K562 (cell line): ENCODE measurements around the gene EIF2AK3. TPM values are rescaled to one million over a fixed set of nuclear protein-coding genes. Genes with fewer than 3 reads are reported as not detected.
A peak's percentile ranks its signal among the peaks of the same experiment; 100 is the strongest.

ENCODE experiments used
- ARHGAP35 ChIP-seq: fragments of 450-650 bp; IDR thresholded peaks from 2 replicates; pipeline ENCODE4 v1.6.1; 2018; ENCODE audit not compliant: partially characterized antibody
- CBX2 ChIP-seq: fragments of 200-600 bp; sonication (generic); IDR thresholded peaks from one replicate; pipeline ENCODE4 v1.6.1; 2012; ENCODE audit warnings: mild to moderate bottlenecking, low read length, inconsistent platforms; ENCODE audit not compliant: insufficient read depth, poor library complexity, severe bottlenecking
- EZH2 ChIP-seq: IDR thresholded peaks from 2 replicates; pipeline ENCODE4 v1.6.1; 2012; ENCODE audit warnings: low read depth, mild to moderate bottlenecking, inconsistent platforms, low read length, borderline replicate concordance
- FOXK1 ChIP-seq: sonication (generic); formaldehyde crosslinking; IDR thresholded peaks from 2 replicates; pipeline ENCODE4 v1.8.0; 2022; ENCODE audit warnings: missing genetic modification reagents, mild to moderate bottlenecking, borderline replicate concordance
- FOXK2 ChIP-seq, 2 experiments: fragments of 450-650 bp; IDR thresholded peaks in 1 of 2; conservative IDR thresholded peaks in 1 of 2; 2 replicates each; pipeline ENCODE4 v1.6.1; 2016; ENCODE audit warnings: low read depth in 2 of 2, mild to moderate bottlenecking in 1 of 2
- IFI16 ChIP-seq: fragments of 250-450 bp; sonication (Bioruptor Pico); IDR thresholded peaks from 2 replicates; pipeline ENCODE4 v2.1.2; 2022; ENCODE audit warnings: mild to moderate bottlenecking, inconsistent platforms
- LEF1 ChIP-seq: fragments of 450-650 bp; IDR thresholded peaks from 2 replicates; pipeline ENCODE4 v1.6.1; 2016; ENCODE audit warnings: mild to moderate bottlenecking
- PRDM10 ChIP-seq: fragments of 450-650 bp; IDR thresholded peaks from 2 replicates; pipeline ENCODE4 v1.6.1; 2018; ENCODE audit not compliant: partially characterized antibody
- RBM14 ChIP-seq: fragments of 200-400 bp; formaldehyde crosslinking; IDR thresholded peaks from 2 replicates; pipeline ENCODE4 v1.6.1; 2018; ENCODE audit warnings: low read depth, mild to moderate bottlenecking, low read length, moderate library complexity, borderline replicate concordance; ENCODE audit not compliant: insufficient read depth
- RFX7 ChIP-seq: fragments of 250-450 bp; sonication (Bioruptor Pico); IDR thresholded peaks from 2 replicates; pipeline ENCODE4 v1.5.1; 2021; ENCODE audit warnings: mild to moderate bottlenecking
- SIN3A ChIP-seq, 2 experiments: fragments of 150-350 bp in 1 of 2; IDR thresholded peaks; 2 replicates each; pipeline ENCODE4 v1.6.1; 2011 to 2016; ENCODE audit warnings: borderline replicate concordance in 2 of 2, low read depth in 2 of 2, low read length in 2 of 2, mild to moderate bottlenecking in 2 of 2, moderate library complexity in 2 of 2; ENCODE audit not compliant: control insufficient read depth in 1 of 2
- ZFP30 ChIP-seq: fragments of 250-450 bp; sonication (Bioruptor Pico); IDR thresholded peaks from 2 replicates; pipeline ENCODE4 v1.8.0; 2022; ENCODE audit warnings: moderate library complexity, mild to moderate bottlenecking, inconsistent platforms, borderline replicate concordance
- ZNF23 ChIP-seq: fragments of 250-450 bp; sonication (Bioruptor Pico); IDR thresholded peaks from 2 replicates; pipeline ENCODE4 v1.4.0; 2020; ENCODE audit warnings: mild to moderate bottlenecking
- ZNF785 ChIP-seq: fragments of 250-450 bp; sonication (Bioruptor Pico); IDR thresholded peaks from 2 replicates; pipeline ENCODE4 v1.4.0; 2020; ENCODE audit warnings: mild to moderate bottlenecking
- polyA plus RNA-seq, 8 experiments: library from polyadenylated mRNA; depleted of rRNA in 4 of 8; stranded (reverse) in 5 of 8; unstranded in 3 of 8; fragments of >200 nt; fragmentation: Nextera tagmentation in 2 of 8; fragmentation: Illumina TruSeq in 1 of 8; extraction: Ambion mirVana in 2 of 8; extraction: Trizol in 1 of 8; gene quantifications; 2 replicates each; pipeline versions ENCODE4 v1.2.1 to v1.2.3, GENCODE V29; 2011 to 2014; ENCODE audit warnings: inconsistent platforms in 1 of 8, missing spikeins in 1 of 8
- total RNA-seq, 7 experiments: library from RNA; depleted of rRNA in 6 of 7; stranded (reverse); fragments of >200 nt in 6 of 7; fragmentation: Illumina TruSeq in 2 of 7; extraction: Trizol in 2 of 7; gene quantifications; 2 replicates each; pipeline versions ENCODE4 v1.2.1 to v1.2.3, GENCODE V29; 2011 to 2021; ENCODE audit warnings: low replicate concordance in 1 of 7
- TF ChIP-seq, protein P1 (sequence below): sonication (generic); formaldehyde crosslinking; IDR thresholded peaks from 2 replicates; pipeline ENCODE4 v1.8.0; 2022; ENCODE audit warnings: missing genetic modification reagents, mild to moderate bottlenecking, borderline replicate concordance
- TF ChIP-seq, protein P2 (sequence below), 3 experiments: fragments of 200-800 bp in 1 of 3; sonication (Bioruptor generic) in 1 of 3; sonication (generic) in 1 of 3; formaldehyde crosslinking in 1 of 3; IDR thresholded peaks; 2 replicates each; pipeline versions ENCODE4 v1.6.1 to v1.8.0; 2016 to 2022; ENCODE audit warnings: mild to moderate bottlenecking in 2 of 3, missing compliant biosample characterization in 2 of 3, missing genetic modification characterization in 2 of 3, missing genetic modification reagents in 1 of 3
- TF ChIP-seq, protein P3 (sequence below): fragments of 200-800 bp; sonication (Bioruptor generic); IDR thresholded peaks from 2 replicates; pipeline ENCODE4 v1.6.1; 2017; ENCODE audit warnings: missing genetic modification characterization, missing compliant biosample characterization

Gene EIF2AK3
- total and polyA plus RNA-seq, 9 of the 15 experiments (the other 6 are each of a cell fraction or from before 2014, with no cell fraction given), result 1.7 to 11.6 (median 7.4) TPM

- no peak for TF ChIP-seq ZNF23 (CRISPR knock-in tag)
- TF ChIP-seq, protein P1, sequence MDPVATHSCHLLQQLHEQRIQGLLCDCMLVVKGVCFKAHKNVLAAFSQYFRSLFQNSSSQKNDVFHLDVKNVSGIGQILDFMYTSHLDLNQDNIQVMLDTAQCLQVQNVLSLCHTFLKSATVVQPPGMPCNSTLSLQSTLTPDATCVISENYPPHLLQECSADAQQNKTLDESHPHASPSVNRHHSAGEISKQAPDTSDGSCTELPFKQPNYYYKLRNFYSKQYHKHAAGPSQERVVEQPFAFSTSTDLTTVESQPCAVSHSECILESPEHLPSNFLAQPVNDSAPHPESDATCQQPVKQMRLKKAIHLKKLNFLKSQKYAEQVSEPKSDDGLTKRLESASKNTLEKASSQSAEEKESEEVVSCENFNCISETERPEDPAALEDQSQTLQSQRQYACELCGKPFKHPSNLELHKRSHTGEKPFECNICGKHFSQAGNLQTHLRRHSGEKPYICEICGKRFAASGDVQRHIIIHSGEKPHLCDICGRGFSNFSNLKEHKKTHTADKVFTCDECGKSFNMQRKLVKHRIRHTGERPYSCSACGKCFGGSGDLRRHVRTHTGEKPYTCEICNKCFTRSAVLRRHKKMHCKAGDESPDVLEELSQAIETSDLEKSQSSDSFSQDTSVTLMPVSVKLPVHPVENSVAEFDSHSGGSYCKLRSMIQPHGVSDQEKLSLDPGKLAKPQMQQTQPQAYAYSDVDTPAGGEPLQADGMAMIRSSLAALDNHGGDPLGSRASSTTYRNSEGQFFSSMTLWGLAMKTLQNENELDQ (CRISPR knock-in tag), result no peak
- TF ChIP-seq CBX2, result no peak
- TF ChIP-seq, protein P2, sequence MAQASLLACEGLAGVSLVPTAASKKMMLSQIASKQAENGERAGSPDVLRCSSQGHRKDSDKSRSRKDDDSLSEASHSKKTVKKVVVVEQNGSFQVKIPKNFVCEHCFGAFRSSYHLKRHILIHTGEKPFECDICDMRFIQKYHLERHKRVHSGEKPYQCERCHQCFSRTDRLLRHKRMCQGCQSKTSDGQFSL (CRISPR knock-in tag; IDR thresholded peaks at IDR 0.05), result no peak
- TF ChIP-seq, protein P2 (tag; IDR thresholded peaks at IDR 0.05), result no peak
- no peak for TF ChIP-seq ZNF785
- TF ChIP-seq ARHGAP35, result no peak
- TF ChIP-seq RBM14, result no peak
- TF ChIP-seq, protein P3, sequence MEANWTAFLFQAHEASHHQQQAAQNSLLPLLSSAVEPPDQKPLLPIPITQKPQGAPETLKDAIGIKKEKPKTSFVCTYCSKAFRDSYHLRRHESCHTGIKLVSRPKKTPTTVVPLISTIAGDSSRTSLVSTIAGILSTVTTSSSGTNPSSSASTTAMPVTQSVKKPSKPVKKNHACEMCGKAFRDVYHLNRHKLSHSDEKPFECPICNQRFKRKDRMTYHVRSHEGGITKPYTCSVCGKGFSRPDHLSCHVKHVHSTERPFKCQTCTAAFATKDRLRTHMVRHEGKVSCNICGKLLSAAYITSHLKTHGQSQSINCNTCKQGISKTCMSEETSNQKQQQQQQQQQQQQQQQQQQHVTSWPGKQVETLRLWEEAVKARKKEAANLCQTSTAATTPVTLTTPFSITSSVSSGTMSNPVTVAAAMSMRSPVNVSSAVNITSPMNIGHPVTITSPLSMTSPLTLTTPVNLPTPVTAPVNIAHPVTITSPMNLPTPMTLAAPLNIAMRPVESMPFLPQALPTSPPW (CRISPR knock-in tag), result peak; percentile 57
- no peak for TF ChIP-seq EZH2
- TF ChIP-seq ZFP30, result no peak
- TF ChIP-seq RFX7, result no peak
- TF ChIP-seq IFI16 (CRISPR knock-in tag), result no peak
- TF ChIP-seq FOXK2 (conservative IDR thresholded peaks at IDR 0.05 in 1 of 2, IDR thresholded peaks at IDR 0.05 in 1 of 2; ENCODE audit: low read depth in 2 of 2), result peak in 1 of 2 experiments; percentile 95; a peak in 2 of 4 replicates
- TF ChIP-seq FOXK1 (CRISPR knock-in tag), result no peak
- peak; percentile 99 for TF ChIP-seq PRDM10
- TF ChIP-seq SIN3A (IDR thresholded peaks at IDR 0.05; ENCODE audit: borderline replicate concordance in 2 of 2, control insufficient read depth in 1 of 2, low read depth in 2 of 2, low read length in 2 of 2), result no peak
- TF ChIP-seq LEF1, result peak; percentile 57; the same call in 1 of the 2 replicates
These were observed 749 bp upstream of the EIF2AK3 start (continued) for GRCh38 chr2:88627856-88628570.
